ENCODE data around the gene DLX3. TPM values are rescaled to one million over a fixed set of nuclear protein-coding genes. Genes with fewer than 3 reads are reported as not detected.
"Not testable (repeated sequence)": the region's sequence is repeated elsewhere in the genome, so short reads cannot be mapped to it uniquely, and the experiment has no call there.

The DLX3 gene
- total RNA-seq = 0.13 TPM in 1 of 2 replicates, not detected in the other

GRCh38 chr17:49995055-49995738 is at the start of gene DLX3:
TSS of gene DLX3 (minus strand) at chr17:49995224. CDS start at chr17:49994998, 226 bp downstream.
- H3K36me3 ChIP-seq (ENCODE audit: control insufficient read depth, insufficient read depth, low read length) = no peaks in the 10 kb centered on the region
- DNase-seq (ENCODE audit: low read depth) = peak; percentile 68
- H3K27me3 ChIP-seq (ENCODE audit: control insufficient read depth, insufficient read depth, low read length) = peaks cover 6% of the 10 kb centered on the region
- H3K4me3 ChIP-seq (ENCODE audit: low read depth, low read length) = peak within 1 kb of the TSS; percentile 45
- no peak for TF ChIP-seq CTCF (IDR thresholded peaks at IDR 0.05; ENCODE audit: insufficient read depth, low read length, severe bottlenecking)
- no peak for FAIRE-seq

DNA sequence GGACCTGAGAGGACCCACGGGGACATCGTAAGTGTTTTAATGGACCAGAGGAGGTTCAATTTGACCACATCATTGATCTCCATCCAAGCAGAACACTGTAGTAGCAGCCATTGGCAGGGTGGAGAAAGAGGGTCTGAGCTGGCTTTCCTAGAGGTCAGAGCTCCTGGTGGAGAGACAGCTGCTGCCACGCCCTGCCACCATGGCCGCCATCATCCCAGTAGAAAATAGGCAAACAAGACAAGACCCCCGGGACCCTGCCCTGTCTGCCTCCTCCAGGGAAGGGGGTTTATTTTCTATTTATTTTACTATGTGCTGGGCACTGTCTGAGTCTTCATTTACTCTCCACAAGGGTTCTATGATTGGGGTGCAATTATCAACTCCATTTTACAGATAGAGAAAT is 49.5 kb upstream of the DLX3 start:
- no peak for FAIRE-seq
- no peak overlapping the region for H3K4me3 ChIP-seq (ENCODE audit: low read depth, low read length)
- no peak for TF ChIP-seq CTCF (IDR thresholded peaks at IDR 0.05; ENCODE audit: insufficient read depth, low read length, severe bottlenecking)

DNA sequence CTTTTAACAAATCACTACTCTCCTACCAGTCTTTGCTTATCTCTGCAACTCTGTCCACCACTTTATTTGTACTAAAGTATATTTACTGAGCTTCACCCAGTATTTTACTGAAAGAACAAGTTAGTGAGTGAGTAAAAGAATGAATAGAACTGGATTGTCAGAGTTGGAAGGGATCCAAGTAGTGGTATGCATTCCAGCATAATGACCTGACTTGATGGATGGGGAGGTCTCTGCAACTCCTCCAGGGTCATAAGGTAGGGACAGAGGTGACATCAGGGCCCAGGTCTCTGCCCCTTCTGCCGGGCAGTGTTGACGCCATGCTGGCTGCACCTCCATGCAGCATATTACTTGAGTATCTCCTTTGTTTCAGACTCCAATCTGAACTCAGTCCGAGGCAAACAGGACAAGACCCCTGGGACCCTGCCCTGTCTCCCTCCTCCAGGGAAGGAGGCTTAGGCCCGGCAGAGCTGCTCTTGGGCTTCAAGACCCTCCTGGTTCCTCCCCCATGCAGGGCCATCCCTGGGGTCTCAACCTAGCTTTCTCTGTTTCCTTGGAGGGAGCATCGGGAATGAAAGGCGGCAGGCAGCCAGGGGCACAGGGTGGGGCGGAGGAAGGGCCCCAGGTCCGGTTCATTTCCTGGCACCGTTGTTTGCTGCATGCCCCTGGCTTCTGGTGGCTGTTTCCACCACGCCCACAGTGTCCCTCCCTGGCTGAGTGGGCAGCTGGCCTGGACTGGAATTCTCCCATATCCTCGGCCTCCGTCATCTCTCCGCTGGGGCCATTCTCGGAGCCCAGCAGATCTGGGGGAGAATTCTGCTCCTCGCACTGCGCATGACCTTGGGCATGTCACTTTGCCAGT is 48.5 kb upstream of the DLX3 start:
- FAIRE-seq (no peak), DNase-seq (ENCODE audit: low read depth) (peak; percentile 56)
- no peak for TF ChIP-seq CTCF (IDR thresholded peaks at IDR 0.05; ENCODE audit: insufficient read depth, low read length, severe bottlenecking)

More for the DNA sequence above, 49.5 kb upstream of the DLX3 start:
- Histone ChIP-seq H3K36me3 (ENCODE audit: control insufficient read depth, insufficient read depth, low read length) (no peaks in the 10 kb centered on the region), H3K27me3 (ENCODE audit: control insufficient read depth, insufficient read depth, low read length) (no peaks in the 10 kb centered on the region)
- DNase-seq (ENCODE audit: low read depth) = no peak

DNA sequence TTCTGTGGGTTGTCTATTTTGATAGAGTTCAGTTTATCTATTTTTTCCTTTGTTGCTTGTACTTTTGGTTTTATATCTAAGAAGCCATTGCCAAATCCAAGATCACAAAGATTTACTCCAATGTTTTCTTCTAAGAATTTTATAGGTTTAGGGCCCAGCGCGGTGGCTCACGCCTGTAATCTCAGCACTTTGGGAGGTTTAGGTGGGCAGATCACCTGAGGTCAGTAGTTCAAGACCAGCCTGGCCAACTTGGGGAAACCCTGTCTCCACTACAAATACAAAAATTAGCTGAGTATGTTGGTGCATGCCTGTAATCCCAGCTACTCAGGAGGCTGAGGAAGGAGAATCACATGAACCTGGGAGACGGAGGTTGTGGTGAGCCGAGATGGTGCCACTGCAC is 47.2 kb upstream of the DLX3 start:
- no peak overlapping the region for H3K4me3 ChIP-seq (ENCODE audit: low read depth, low read length)
- no peak for DNase-seq (ENCODE audit: low read depth)
- no peak for TF ChIP-seq CTCF (IDR thresholded peaks at IDR 0.05; ENCODE audit: insufficient read depth, low read length, severe bottlenecking)
- H3K27me3 ChIP-seq (ENCODE audit: control insufficient read depth, insufficient read depth, low read length) = no peaks in the 10 kb centered on the region
- FAIRE-seq = no peak
- H3K36me3 ChIP-seq (ENCODE audit: control insufficient read depth, insufficient read depth, low read length) = no peaks in the 10 kb centered on the region

More for the DNA sequence above, 48.5 kb upstream of the DLX3 start:
- Histone ChIP-seq H3K27me3 (ENCODE audit: control insufficient read depth, insufficient read depth, low read length) (no peaks in the 10 kb centered on the region), H3K36me3 (ENCODE audit: control insufficient read depth, insufficient read depth, low read length) (no peaks in the 10 kb centered on the region), H3K4me3 (ENCODE audit: low read depth, low read length) (no peak overlapping the region)

DNA sequence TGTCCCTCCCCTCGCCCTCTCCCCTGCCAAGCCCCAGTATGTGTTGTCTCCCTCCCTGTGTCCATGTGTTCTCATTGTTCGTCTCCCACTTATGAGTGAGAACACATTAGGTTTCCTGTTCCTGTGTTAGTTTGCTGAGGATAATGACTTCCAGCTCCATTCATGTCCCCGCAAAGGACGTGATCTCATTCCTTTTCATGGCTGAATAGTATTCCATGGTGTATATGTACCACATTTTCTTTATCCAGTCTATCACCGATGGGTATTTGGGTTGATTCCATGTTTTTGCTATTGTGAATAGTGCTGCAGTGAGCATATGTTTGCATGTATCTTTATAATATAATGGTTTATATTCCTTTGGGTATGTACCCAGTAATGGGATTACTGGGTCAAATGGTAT is 45.5 kb upstream of the DLX3 start:
- FAIRE-seq; H3K36me3 ChIP-seq (ENCODE audit: control insufficient read depth, insufficient read depth, low read length); H3K27me3 ChIP-seq (ENCODE audit: control insufficient read depth, insufficient read depth, low read length); H3K4me3 ChIP-seq (ENCODE audit: low read depth, low read length); DNase-seq (ENCODE audit: low read depth): not testable (repeated sequence)

- FAIRE-seq (no peak), DNase-seq (ENCODE audit: low read depth) (no peak)
- Histone ChIP-seq H3K36me3 (ENCODE audit: control insufficient read depth, insufficient read depth, low read length) (no peaks in the 10 kb centered on the region), H3K27me3 (ENCODE audit: control insufficient read depth, insufficient read depth, low read length) (no peaks in the 10 kb centered on the region), H3K4me3 (ENCODE audit: low read depth, low read length) (no peak overlapping the region)
- no peak for TF ChIP-seq CTCF (IDR thresholded peaks at IDR 0.05; ENCODE audit: insufficient read depth, low read length, severe bottlenecking)
Observed at GRCh38 chr17:50039058-50039457, 44.0 kb upstream of the DLX3 start.
